ENCODE results near the gene NR2C2AP.

Gene NR2C2AP

DNA sequence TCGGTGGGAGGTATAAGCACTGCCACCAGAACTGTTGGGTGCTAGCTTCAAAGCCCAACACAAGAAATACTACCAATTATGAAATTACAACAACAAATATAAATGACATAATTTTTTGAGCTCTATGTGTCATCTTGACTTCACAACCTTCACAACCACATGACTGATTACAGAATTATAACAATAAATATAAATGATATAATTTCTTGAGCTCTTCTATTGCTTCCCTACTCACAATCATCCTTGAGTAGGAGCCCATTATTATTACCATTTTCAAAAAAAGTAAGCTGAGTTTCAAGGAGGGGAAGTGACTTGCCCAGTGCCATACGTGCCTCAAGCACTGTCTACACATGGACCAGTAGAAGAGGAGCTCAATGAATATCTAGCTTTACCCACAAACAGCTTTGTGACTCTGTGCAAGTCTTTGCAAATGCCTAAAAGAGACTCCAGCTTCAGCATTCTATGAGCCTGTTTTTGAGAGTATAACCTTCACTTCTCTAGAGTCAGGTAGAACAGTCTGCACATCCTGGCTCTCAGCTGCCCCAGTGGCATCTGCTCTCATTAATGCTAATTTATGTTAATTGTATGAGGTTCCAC, 31.1 kb upstream of the NR2C2AP start:
- H3K9me2 ChIP-seq (replicated peaks; ENCODE audit: control insufficient read depth, low read length), result no peaks in the 10 kb centered on the region
- no peak overlapping the region for H3K4me2 ChIP-seq (ENCODE audit: low read length)
- TF ChIP-seq CTCF (IDR thresholded peaks at IDR 0.05; ENCODE audit: low read depth, low read length, poor library complexity, severe bottlenecking), result no peak
- no peak for TF ChIP-seq EZH2phosphoT487 (IDR thresholded peaks at IDR 0.05; ENCODE audit: borderline replicate concordance, low read length)

DNA sequence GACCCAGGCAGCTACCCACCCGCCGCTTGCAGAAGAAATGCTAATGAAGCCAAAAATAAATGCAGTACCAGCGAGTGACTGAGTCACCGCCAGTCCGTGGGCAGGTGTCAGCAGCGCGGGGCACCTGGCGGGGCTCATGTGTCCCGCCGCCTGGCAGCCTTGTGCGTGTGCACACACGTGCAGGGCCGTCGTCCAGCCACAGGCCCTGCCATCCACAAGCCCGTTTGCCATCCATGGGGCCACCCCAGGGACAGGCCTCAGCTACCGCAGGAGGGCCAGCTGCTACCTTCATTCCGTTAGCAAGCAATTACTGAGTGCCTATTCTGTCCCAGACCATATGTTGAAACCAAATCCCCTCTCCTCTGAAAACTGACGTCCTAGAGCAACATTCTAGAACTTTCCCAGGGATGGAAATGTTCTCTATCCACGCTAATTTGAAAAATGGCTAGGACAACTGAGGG, 29.1 kb upstream of the NR2C2AP start:
- H3K27ac ChIP-seq (ENCODE audit: low read depth, low read length), result no peak overlapping the region
- TF ChIP-seq EZH2phosphoT487 (IDR thresholded peaks at IDR 0.05; ENCODE audit: borderline replicate concordance, low read length), result no peak
- no peak for TF ChIP-seq CTCF (IDR thresholded peaks at IDR 0.05; ENCODE audit: low read depth, low read length, poor library complexity, severe bottlenecking)
- H3K9me3 ChIP-seq (ENCODE audit: control insufficient read depth, insufficient read depth, low read length), result peaks cover 14% of the 10 kb centered on the region
- no peaks in the 10 kb centered on the region for H3K4me1 ChIP-seq (ENCODE audit: control insufficient read depth, low read length)
- H3K36me3 ChIP-seq (ENCODE audit: control insufficient read depth, low read length), result no peaks in the 10 kb centered on the region
- no peaks in the 10 kb centered on the region for H3K27me3 ChIP-seq (ENCODE audit: control insufficient read depth, low read length)
- no peak overlapping the region for H3K4me3 ChIP-seq (ENCODE audit: low read length)
- no peaks in the 10 kb centered on the region for H3F3A ChIP-seq (ENCODE audit: control insufficient read depth, insufficient read depth)
- no peaks in the 10 kb centered on the region for H3K79me2 ChIP-seq (ENCODE audit: control insufficient read depth, low read length)
- no peaks in the 10 kb centered on the region for H4K20me1 ChIP-seq (ENCODE audit: control insufficient read depth, insufficient read depth, low read depth, low read length)
- H3K9me2 ChIP-seq (replicated peaks; ENCODE audit: control insufficient read depth, low read length), result no peaks in the 10 kb centered on the region
- no peak overlapping the region for H3K4me2 ChIP-seq (ENCODE audit: low read length)

More for the DNA sequence above, 31.1 kb upstream of the NR2C2AP start:
- Histone ChIP-seq H3K4me3 (ENCODE audit: low read length) (no peak overlapping the region), H3K9me3 (ENCODE audit: control insufficient read depth, insufficient read depth, low read length) (peaks cover 14% of the 10 kb centered on the region), H3K36me3 (ENCODE audit: control insufficient read depth, low read length) (no peaks in the 10 kb centered on the region), H3F3A (ENCODE audit: control insufficient read depth, insufficient read depth) (no peaks in the 10 kb centered on the region), H3K27ac (ENCODE audit: low read depth, low read length) (no peak overlapping the region), H3K79me2 (ENCODE audit: control insufficient read depth, low read length) (no peaks in the 10 kb centered on the region), H3K27me3 (ENCODE audit: control insufficient read depth, low read length) (no peaks in the 10 kb centered on the region), H3K4me1 (ENCODE audit: control insufficient read depth, low read length) (no peaks in the 10 kb centered on the region), H4K20me1 (ENCODE audit: control insufficient read depth, insufficient read depth, low read depth, low read length) (no peaks in the 10 kb centered on the region)

DNA sequence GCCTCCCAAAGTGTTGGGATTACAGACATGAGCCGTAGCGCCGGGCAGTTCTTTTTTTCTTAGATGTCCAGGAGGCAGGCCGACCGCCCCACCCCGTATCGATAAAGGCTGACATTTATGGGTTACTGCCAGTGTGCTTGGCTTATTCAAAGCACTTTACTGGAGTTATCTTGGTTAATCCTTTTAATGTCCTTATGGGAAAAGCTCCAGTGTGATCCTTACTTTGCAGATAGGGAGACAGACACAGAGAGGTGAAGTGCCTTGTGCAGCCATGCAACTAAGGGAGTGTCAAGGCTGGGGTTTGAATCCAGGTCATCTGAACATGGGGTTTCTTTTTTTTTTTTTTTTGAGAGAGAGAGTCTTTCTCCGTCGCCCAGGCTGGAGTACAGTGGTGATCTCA, 27.8 kb upstream of the NR2C2AP start:
- Histone ChIP-seq H3K9me2 (replicated peaks; ENCODE audit: control insufficient read depth, low read length) (no peaks in the 10 kb centered on the region), H3K27me3 (ENCODE audit: control insufficient read depth, low read length) (no peaks in the 10 kb centered on the region), H3K4me3 (ENCODE audit: low read length) (no peak overlapping the region), H3F3A (ENCODE audit: control insufficient read depth, insufficient read depth) (no peaks in the 10 kb centered on the region), H3K79me2 (ENCODE audit: control insufficient read depth, low read length) (no peaks in the 10 kb centered on the region), H3K27ac (ENCODE audit: low read depth, low read length) (no peak overlapping the region), H3K9me3 (ENCODE audit: control insufficient read depth, insufficient read depth, low read length) (peaks cover 14% of the 10 kb centered on the region), H4K20me1 (ENCODE audit: control insufficient read depth, insufficient read depth, low read depth, low read length) (no peaks in the 10 kb centered on the region), H3K36me3 (ENCODE audit: control insufficient read depth, low read length) (no peaks in the 10 kb centered on the region), H3K4me1 (ENCODE audit: control insufficient read depth, low read length) (no peaks in the 10 kb centered on the region), H3K4me2 (ENCODE audit: low read length) (no peak overlapping the region)
- TF ChIP-seq CTCF (IDR thresholded peaks at IDR 0.05; ENCODE audit: low read depth, low read length, poor library complexity, severe bottlenecking) (no peak), EZH2phosphoT487 (IDR thresholded peaks at IDR 0.05; ENCODE audit: borderline replicate concordance, low read length) (no peak)

All from DOHH2 (cell line).